RWPE1 (cell line): Measurements from ENCODE around the gene FRMD4A.

Experiments used
- CTCF ChIA-PET: fragments of 350-600 bp; sonication (Branson Sonifier 250); formaldehyde crosslinking; extraction: SDS; loops from one replicate; lab custom pipeline; 2021; lab: Yijun Ruan, JAX
- POLR2A ChIA-PET: fragments of 400-600 bp; formaldehyde crosslinking; extraction: SDS; loops from one replicate; lab custom pipeline; 2020; ENCODE audit warnings: antibody characterized with exemption; ENCODE audit not compliant: low non-redundant PET; lab: Yijun Ruan, JAX
- DNase-seq: peaks from one replicate; pipeline ENCODE4 v3.0.0; 2012; ENCODE audit warnings: low spot score
- H3K27ac ChIP-seq: fragments of 450-650 bp; 2 replicates; pipeline ENCODE4 v1.5.1; 2017
- TF ChIP-seq, protein P1 (sequence below): fragments of 450-650 bp; conservative IDR thresholded peaks from 2 replicates; pipeline ENCODE4 v1.5.1; 2017; ENCODE audit warnings: low read depth, mild to moderate bottlenecking

The FRMD4A gene

DNA sequence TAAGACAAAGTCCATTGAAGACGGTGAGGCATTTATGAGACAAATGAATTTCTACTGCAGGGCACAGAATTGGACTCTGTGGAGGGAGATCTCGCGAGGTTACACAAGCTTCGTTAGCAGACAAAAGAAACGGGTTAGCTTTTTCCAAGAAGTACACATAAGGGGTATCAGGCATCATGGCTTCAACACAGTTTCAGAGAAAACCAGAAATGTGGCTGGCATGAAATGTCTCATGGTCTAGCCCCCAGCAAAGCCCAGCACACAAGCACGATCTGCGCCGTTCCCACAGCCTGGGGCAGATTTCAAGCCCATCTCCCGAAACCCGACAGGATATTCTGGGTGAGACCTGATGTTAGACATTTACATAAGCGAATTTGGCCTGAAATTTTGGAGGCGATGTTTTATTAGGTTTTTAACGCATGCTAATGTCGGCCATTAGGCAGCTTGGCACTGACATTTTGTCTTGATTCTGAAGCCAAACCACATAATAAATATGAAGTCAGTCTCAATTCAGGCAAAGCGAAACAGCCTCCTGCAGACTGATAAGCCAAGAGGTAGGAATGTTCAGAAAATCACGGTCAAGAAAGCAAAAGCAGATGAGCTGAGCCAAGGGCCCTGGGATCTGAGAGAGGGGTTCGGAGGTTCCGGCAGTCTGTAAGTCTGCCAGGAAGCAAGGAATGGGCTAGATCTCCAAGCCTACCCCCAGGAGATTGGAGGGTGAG lies 503.5 kb downstream of the FRMD4A start:
- no peak for DNase-seq
- CTCF ChIA-PET, result no interaction called here
- TF ChIP-seq, protein P1, sequence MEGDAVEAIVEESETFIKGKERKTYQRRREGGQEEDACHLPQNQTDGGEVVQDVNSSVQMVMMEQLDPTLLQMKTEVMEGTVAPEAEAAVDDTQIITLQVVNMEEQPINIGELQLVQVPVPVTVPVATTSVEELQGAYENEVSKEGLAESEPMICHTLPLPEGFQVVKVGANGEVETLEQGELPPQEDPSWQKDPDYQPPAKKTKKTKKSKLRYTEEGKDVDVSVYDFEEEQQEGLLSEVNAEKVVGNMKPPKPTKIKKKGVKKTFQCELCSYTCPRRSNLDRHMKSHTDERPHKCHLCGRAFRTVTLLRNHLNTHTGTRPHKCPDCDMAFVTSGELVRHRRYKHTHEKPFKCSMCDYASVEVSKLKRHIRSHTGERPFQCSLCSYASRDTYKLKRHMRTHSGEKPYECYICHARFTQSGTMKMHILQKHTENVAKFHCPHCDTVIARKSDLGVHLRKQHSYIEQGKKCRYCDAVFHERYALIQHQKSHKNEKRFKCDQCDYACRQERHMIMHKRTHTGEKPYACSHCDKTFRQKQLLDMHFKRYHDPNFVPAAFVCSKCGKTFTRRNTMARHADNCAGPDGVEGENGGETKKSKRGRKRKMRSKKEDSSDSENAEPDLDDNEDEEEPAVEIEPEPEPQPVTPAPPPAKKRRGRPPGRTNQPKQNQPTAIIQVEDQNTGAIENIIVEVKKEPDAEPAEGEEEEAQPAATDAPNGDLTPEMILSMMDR, result no peak
- H3K27ac ChIP-seq, result no peak overlapping the region
- POLR2A ChIA-PET, result no interaction called here

DNA sequence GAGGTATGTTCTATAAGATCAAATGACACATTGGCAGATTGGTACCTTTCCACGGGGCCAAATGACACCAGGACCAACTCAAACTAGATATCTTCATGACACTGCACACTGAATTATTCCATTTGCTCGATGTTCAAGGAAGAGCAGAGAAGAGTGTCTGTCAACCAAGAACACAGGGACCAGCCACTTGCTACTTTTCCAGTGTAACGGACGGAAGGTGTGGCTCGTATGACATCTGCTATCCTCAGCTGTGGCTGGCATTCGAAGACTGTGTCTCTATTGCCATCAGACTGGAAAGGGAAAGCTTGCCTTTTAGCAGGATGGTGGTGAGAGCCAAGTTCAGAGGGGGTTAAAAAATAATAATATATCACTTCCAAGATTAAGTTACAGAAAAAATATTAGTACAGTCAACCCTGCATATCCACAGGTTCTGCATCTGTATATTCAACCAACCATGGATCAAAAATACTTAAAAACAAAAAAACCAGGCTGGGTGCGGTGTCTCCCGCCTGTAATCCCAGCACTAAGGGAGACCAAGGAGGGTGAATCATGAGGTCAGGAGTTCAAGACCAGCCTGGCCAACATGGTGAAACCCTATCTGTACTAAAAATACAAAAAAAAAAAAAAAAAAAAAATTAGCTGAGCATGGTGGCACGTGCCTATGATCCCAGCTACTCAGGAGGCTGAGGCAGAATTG lies 506.9 kb downstream of the FRMD4A start:
- DNase-seq, result no peak
- TF ChIP-seq, protein P1, result no peak
- ChIA-PET POLR2A (no interaction called here), CTCF (no interaction called here)
- H3K27ac ChIP-seq, result no peak overlapping the region

DNA sequence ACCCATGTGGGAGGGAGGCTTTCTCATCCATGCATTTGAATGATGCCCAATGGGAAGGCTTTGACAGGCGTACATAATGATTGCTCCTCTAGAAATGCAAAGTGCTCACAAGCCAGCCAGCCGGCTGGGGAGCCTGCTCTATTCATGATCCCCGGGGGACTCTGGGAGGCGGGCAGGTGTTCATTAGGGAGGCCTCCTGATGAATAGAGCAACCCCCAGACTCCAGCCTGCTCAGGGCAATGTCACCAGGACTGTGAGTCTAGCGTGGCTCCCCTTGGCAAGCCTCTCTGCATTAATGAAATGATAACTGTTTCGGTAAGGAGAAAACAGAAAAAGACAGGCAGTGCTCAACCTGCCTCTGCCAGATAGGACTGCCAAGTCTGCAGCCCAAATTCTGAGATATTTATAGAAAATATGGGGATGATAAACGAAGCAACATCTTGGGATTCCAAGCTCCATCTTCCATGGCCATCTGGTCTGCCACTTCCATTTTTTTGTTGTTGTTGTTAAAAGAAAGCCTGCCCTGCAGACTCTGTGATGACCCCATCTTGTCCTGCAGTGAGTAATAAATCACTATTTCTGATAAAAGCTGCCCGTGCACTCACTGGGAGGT lies 507.5 kb downstream of the FRMD4A start:
- TF ChIP-seq, protein P1, result no peak
- POLR2A ChIA-PET, result no interaction called here
- DNase-seq, result no peak
- no peak overlapping the region for H3K27ac ChIP-seq
- CTCF ChIA-PET, result no interaction called here

DNA sequence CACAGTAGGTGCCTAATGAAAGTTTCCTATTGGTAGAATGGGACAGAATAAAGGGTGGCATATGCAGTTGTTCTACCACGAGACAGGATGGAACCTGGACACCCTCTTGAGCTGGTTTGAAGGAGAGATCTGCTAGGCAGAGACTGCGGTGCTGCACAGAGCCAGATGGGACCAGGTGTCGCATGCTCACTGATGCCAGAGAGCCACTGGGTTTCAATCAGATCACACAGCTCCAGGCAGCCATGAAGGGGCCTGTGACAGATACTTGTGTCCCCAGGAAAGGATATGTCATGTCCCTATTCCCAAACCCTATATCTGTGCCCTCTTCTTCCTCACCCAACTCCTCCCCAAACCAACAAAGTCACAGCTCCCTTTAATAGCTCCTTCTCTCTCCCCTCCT lies 508.2 kb downstream of the FRMD4A start:
- H3K27ac ChIP-seq, result no peak overlapping the region
- no peak for DNase-seq
- ChIA-PET CTCF (no interaction called here), POLR2A (no interaction called here)
- TF ChIP-seq, protein P1, result no peak

DNA sequence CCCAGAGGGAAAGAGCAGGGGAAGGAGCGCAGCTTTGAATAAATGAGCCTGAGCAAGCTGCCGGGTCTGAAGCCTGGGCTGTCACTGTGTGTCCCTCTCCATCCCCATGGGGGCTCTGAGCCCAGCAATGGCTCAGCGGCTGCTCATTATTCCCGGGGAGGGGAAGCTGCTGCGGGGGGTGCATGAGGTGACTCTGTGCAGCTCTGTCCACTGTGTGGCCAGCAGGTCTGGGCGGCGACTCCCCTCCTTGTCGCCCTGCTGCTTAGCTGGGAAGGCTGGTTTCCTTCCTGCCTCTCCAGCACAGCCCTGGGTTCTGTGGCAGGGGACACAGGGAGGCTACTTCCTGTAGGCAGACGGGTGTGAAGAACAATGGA lies 509.8 kb downstream of the FRMD4A start:
- TF ChIP-seq, protein P1, result no peak
- ChIA-PET CTCF (no interaction called here), POLR2A (no interaction called here)
- DNase-seq, result no peak
- H3K27ac ChIP-seq, result no peak overlapping the region

DNA sequence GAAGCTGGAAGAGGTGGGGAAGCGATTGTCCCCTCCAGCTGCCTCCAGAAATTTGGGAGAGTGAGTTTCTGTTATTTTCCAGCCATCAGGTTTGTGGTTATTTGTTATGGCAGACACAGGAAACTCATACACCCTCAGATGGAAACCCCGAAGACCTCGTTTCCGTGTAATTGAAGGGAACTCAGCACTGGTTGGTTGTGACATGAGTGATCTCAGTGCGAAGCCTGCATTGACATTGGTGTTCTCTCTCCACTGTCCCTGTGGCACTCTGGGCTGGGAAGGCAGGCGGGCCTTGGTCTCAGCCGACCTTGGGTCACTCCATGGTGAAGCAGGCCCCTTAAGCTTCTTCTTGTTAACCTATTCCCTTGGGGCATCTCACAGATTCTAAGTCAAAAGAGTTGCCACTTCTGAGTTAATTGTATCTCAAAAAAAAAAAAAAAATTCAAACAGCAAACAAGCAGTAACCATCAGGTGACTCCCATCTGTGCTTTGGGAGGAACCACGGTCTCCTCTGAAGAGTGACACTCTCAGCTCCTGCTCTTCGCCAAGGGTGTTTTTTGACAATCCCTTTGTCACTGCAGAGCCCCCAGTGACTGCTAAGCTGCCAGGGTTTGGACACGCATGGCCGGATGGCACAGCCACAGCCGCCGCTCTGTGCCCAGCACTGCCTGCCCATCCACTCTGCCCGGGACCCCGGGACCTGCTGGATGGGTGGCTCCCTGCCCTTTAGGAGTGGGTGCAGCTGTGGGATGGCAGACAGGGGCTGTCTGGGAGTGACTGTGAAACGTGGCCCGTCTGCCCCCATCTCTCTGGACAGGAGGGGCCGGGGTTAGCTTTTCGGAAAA lies 510.4 kb downstream of the FRMD4A start:
- ChIA-PET CTCF (no interaction called here), POLR2A (no interaction called here)
- no peak for DNase-seq
- TF ChIP-seq, protein P1, result no peak
- H3K27ac ChIP-seq, result no peak overlapping the region
